ENCODE measurements around the gene SPTBN5.

SPTBN5 gene

GRCh38 chr15:41871175-41871905 is 22.5 kb downstream of the SPTBN5 start:
- no peak overlapping the region for H3K4me3 ChIP-seq (replicated peaks in 1 of 2; ENCODE audit: low read depth in 2 of 2, low read length in 2 of 2)
- DNase-seq (ENCODE audit: low read depth in 2 of 2), result no peak
- no peak for TF ChIP-seq CTCF (IDR thresholded peaks at IDR 0.05; ENCODE audit: low read depth, low read length)

GRCh38 chr15:41870689-41871081 is 23.2 kb downstream of the SPTBN5 start:
- no peak for TF ChIP-seq CTCF (IDR thresholded peaks at IDR 0.05; ENCODE audit: low read depth, low read length)
- no peak overlapping the region for H3K4me3 ChIP-seq (replicated peaks in 1 of 2; ENCODE audit: low read depth in 2 of 2, low read length in 2 of 2)
- peak; percentile 60 to 75 for DNase-seq (ENCODE audit: low read depth in 2 of 2)

DNA sequence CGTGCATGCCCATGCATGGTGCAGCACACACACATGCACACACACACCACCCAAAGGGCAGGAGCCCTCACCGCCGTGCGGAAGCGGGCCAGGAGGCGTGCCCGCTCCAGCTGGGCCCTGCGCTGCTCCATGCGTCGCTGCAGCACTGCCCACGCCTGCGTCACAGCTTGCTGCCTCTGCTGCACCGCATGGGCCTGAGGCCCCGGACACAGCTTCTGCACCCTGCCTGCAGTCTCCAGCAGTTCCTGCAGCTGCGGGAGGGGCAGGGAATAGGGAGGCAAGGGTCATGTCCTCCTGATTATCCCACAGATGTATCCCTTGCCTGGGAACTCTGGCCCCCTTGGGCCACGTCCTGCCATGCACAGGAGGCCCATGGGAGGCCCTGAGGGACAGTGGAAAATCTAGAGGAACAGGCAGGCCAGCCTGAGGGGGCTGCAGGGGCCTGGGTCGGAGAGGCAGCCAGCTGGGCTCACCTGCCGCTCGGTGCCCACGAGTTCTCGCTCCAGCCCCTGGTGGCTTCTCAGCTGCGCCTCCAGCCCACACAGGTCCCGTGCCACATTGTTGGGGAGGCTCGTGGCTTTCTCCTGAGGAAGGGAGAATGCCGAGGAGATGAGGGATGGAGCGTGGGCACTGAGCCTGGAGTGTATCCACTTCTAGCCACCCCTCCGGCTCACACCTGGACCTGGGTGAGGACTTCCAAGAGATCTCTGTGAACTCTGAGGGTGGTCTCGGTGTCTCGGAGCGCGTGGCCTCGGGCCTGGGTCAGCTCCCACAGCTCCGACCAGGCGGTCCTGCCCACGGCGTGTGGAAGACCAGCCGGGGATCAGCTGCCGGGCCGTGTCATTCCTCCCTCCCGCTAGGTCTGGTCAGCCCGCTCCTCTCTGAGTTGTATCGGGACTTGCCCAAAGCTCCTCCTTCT is 23.8 kb downstream of the SPTBN5 start:
- no peak for DNase-seq (ENCODE audit: low read depth in 2 of 2)
- no peak overlapping the region for H3K4me3 ChIP-seq (replicated peaks in 1 of 2; ENCODE audit: low read depth in 2 of 2, low read length in 2 of 2)
- TF ChIP-seq CTCF (IDR thresholded peaks at IDR 0.05; ENCODE audit: low read depth, low read length), result no peak

DNA sequence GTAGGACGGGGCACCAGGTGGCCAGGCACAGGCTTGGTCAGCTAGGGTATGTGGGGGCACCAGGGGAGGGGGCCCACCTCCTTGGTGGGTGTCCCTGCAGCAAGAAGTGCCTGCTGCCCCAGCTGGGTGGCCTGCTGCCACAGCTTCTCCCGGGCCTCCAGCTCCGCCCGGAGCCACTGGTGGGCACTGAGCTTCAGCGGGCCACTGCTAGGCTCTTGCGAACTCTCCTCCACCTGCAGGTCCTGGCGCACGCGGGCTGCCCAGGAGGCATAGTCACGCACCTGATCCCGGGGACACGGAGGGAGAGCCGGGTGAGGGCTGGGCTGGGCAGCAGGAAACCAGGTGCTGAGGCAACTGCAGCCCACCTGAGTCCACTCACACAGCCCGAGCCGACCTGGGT is 25.5 kb downstream of the SPTBN5 start:
- TF ChIP-seq CTCF (IDR thresholded peaks at IDR 0.05; ENCODE audit: low read depth, low read length), result no peak
- H3K4me3 ChIP-seq (replicated peaks in 1 of 2; ENCODE audit: low read depth in 2 of 2, low read length in 2 of 2), result no peak overlapping the region
- no peak for DNase-seq (ENCODE audit: low read depth in 2 of 2)

- DNase-seq (ENCODE audit: low read depth in 2 of 2), result no peak
- H3K4me3 ChIP-seq (replicated peaks in 1 of 2; ENCODE audit: low read depth in 2 of 2, low read length in 2 of 2), result no peak overlapping the region
- no peak for TF ChIP-seq CTCF (IDR thresholded peaks at IDR 0.05; ENCODE audit: low read depth, low read length)
Measured at GRCh38 chr15:41866872-41867579, 26.8 kb downstream of the SPTBN5 start.

- no peak for DNase-seq (ENCODE audit: low read depth in 2 of 2)
- no peak overlapping the region for H3K4me3 ChIP-seq (replicated peaks in 1 of 2; ENCODE audit: low read depth in 2 of 2, low read length in 2 of 2)
- no peak for TF ChIP-seq CTCF (IDR thresholded peaks at IDR 0.05; ENCODE audit: low read depth, low read length)
Measured at GRCh38 chr15:41866263-41866703, 27.6 kb downstream of the SPTBN5 start.
